ENCODE measurements around the gene RGS6.

The RGS6 gene

DNA sequence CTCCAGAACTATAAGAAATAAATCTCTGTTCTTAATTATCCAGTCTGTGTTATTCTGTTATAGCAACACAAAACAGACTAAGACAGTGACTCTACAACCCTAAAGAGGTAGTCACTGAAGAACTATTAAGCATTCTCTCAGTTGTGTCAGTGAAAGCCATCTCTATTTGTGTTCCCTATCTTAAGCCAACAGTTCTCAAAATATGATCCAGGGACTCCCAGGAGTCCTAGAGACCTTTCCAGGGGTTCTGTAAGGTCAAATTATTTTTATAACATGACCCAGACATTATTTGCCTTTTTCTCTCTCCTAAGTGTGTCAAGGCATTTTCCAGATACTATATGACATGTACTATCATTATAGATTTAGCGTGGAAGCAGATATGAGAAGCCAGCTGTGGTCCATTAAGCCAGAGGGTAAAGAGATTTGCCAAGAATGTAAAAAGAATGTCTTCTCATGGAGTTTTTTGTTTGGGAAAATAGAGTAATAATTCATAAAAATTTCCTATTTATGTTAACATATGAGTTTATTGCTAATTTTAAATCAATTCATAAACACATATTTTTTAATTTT lies 315.8 kb downstream of the RGS6 start:
- DNase-seq (ENCODE audit: low read depth in 2 of 2): no peak

DNA sequence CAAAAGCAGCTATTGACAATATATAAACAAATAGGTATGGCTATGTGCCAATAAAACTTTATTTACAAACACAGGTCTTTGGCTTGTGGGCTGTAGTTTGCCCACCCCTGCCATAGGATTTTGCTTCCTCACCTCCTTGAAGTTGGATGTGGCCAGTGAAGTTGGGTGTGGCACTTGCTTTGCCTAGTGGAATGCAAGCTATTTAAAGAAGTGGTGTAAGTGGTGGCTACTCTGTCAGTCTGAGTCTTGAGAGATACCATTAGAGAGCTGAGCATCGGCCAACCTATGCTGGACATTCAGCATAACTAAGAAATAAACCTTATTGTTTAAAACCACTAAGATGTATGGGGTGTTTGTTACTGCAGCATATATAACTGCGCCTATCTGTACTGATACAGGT lies 321.3 kb downstream of the RGS6 start:
- no peak for DNase-seq (ENCODE audit: low read depth in 2 of 2)

DNA sequence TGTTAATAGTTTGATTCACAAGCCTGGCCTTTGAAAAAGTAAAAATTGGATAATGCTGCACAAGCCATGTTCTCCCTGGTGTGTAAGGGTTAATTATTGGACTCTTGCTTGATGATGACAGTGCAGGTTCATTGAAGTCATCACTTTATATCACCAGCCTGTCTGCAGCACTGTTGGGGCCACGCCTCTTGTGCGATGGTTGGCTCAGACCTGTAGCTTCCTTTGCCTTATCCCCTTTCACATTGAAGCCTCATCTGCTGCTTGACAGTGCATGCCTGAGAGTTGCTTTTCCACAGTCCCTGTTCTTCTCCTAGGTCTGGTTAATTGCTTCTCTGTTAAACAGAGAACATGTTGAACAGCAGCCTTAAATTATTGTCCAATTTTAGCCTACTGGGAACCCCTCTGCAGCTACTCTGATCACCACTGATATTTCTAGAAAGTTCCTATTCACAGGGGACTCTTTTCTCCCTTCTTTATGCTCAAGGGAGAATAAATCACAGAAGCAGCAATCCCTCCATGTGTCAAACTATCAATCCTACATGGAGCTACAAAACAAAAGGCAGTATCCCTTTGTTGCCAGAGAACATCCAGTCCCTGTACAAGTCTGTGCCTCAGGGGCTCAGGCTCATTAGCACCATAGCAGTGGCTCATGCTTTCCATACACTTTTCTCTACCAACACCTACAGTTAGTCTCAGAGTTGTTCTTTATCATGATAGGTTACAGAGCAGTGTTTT lies 322.1 kb downstream of the RGS6 start:
- no peak for DNase-seq (ENCODE audit: low read depth in 2 of 2)

DNA sequence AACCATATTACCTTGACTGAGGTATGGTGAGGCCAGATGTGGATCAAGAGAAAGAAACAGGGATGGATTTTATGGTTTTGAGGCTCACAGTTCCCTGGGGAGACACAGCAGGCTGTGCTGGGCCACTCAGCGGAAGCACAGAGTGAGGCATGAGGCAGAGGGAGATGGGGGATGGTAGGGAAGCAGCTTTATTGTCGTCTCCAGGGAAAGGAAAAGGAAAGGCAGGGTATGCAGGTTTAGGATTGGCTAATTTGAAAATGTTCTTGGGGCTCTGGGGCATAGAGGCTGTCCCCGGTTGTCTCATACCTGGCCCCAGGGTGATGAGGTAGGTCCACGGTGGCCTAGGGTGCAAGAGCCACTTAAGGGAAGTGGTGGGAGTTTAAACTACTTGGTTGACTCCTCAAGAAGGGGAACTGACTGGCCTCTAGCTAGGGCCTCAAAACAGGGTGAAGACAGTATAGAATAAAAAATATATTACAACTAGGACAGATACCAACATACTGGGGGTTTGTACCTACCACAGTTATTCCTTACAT lies 322.8 kb downstream of the RGS6 start:
- DNase-seq (ENCODE audit: low read depth in 2 of 2): no peak

DNA sequence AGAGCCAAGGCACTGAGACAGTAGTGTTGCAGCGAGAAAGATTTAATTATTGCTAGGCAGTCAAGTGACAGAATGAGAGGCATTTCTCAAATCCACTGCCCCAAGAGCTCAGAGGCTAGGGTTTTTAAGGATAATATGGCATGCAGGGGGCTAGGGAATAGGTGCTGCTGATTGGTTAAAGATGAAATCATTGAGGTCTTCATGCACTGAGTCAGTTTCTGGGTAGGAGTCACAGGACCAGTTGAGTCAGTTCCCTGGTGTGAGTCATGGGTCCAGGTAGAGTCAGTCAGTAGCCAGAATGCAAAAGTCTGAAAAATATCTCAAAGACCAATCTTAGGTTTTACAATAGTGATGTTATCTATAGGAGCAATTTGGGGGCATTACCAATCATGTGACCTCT lies 323.8 kb downstream of the RGS6 start:
- no peak for DNase-seq (ENCODE audit: low read depth in 2 of 2)

DNA sequence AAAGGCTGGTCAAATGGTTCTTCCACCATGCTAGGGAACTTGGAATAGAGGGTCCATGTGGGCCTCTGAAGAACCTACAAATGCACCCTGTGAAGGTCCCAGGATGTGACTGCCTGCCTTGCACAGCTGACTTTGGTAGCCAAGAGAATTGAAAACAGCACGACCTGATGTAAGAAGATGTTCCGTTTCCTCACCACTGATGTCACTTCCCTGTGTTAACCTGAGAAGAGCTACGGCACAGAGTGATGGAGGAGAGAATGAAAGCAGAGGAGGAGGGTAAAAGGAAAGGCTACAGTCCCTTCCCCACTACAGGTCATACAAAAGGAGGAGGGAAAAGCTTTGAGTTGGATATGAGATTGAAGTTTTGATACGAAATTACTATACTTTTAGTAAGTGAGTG lies 328.8 kb downstream of the RGS6 start:
- DNase-seq (ENCODE audit: low read depth in 2 of 2): no peak

DNA sequence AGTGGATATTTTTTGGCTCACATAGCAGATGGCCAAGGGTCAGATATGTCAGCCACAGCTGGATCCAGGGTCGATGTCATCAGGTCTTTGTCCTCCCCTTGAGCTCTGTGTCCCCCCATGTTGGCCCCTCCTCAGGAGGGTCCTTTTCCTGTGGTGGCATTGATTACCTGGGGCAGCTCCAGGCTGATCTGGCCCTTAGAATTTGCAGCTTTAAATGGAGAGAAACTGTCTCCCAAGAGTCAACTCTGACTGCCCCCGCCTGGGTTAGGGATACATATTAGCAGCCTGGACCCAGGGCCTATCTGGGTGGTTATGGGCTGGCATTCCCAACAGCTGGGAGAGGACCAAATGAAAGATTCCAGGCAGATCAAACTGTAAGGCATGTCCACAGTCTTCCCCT lies 330.5 kb downstream of the RGS6 start:
- DNase-seq (ENCODE audit: low read depth in 2 of 2): no peak

DNA sequence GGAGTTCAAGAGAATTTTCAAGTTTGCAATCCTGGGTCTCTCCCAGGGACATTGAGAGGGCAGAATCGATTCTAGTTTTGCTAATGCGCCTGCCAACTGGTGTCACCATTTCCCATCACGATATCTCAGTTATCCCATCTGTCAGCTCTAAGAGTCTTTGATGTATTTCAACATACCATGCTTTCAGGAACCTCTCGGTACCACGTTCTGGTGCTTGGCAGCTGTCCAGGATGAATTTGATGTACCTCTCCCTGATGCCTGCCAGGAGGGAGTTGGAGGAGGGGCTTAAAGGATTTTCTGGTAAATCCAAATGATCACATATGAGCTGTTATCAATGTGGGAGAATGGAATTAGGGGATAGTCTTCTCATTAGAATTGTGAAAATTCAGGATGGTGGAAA lies 332.5 kb downstream of the RGS6 start:
- DNase-seq (ENCODE audit: low read depth in 2 of 2): no peak

DNA sequence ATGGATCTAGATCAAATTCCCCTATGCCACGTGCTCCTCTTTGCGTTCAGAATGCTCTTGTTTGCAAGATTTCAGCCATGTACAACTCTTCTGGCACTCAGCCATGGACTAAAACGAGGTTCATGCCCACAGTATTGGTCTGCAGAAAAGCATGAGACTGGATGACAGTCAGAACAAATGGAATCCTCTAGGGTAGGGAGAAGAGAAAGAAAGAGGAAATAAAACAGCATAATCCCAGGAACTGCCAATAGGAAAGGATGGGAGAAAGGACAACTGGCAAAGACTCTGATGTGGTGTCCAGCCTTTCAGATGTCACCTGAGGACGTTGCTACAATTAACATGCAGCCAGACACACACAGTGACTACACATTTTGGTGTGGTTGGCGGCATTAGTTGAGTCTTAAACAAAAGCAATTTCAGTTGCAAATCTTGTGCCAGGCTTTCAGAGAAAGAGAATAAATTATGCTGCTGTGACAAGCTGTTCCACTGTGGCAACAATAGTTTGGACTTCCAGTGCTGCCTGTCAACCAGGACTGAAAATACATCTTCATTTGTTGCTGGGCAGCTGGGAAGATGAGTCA lies 338.0 kb downstream of the RGS6 start:
- DNase-seq (ENCODE audit: low read depth in 2 of 2): no peak

DNA sequence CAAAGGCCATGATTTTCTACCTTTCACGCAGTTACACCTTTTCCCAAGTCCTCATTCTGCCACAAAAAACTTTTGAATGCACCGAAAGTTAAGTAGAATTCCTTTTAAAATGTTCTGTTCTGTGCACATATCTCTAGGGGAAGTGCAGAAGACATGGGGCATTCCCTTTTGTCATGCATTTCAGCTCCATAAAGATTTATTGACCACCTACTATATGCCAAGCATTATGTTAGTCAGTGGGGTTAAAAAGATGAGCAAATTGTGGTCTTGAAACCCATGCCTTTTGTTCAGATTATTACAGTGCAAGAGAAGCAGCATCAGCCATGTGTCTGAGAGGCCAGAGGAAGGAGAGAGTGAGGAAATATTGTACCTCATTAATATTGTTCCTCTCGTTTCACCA lies 338.5 kb downstream of the RGS6 start:
- DNase-seq (ENCODE audit: low read depth in 2 of 2): no peak

DNA sequence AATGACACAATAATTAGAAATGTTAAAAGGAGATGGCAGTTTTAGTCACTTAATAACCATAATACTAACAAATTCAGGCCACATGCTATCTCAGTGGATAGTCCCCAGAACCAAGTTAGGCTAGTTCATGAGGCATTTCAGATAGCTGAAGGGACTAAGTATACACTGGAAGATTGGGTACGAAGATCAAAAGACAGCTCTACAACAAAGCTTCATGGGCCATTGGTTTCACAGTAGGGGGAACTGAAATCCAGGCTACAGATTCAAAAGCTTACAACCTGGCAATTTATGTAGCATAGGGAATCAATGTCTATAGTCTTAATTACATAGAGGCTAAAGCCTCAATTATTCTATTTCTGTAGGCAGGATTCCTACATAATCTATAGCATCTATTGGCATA lies 343.0 kb downstream of the RGS6 start:
- DNase-seq (ENCODE audit: low read depth in 2 of 2): no peak

DNA sequence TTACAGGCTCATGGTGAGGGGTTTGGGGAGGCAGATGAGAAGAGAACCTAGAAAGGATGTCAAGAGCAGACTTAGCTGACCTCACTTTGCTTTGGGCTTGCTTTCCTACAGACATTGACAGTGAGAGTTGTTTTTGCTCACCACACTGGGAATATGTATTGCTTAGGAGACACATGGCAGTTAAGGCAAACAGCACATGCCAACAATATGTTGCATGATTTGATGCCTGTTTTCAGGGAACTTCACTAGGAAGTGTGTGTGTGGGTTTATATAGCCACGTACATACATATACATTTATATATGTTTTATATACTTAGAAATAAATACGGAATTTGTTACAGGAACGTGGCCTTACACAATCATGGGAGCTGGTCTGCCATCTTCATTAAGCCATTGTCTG lies 346.1 kb downstream of the RGS6 start:
- no peak for DNase-seq (ENCODE audit: low read depth in 2 of 2)

DNA sequence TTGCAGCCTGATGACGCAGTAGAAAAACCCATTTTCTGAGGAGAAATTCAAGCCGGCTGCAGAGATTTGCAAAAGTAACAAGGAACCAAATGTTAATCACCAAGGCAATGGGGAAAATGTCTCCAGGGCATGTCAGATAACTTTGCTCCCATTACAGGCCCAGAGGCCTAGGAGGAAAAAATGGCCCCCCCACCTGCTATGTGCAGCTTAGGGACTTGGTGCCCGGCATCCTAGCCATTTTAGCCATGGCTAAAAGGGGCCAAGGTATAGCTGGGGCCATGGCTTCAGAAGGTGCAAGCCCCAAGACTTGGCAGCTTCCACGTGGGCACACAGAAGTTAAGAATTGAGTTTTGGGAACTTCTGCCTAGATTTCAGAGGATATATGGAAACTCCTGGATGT lies 351.9 kb downstream of the RGS6 start:
- DNase-seq (ENCODE audit: low read depth in 2 of 2): no peak

DNA sequence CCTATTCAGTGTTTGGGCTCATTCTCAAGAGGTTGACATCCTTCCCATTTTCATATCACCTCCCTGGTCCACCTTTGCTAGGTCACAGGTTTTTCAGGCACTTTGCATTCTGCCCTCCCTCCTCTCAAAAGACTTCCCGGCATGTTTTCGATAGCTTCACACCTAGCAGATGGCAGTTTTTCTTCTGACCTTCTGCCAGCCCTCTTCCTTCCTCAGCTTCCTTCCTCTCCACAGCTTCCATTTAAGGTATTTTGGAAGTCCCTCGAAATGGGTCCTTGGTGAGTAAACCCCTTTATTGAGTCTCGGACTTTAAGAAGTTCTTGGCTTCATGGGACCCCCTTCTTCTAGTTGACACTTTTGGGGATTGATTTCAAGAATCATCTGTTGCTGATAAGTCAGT lies 358.0 kb downstream of the RGS6 start:
- DNase-seq (ENCODE audit: low read depth in 2 of 2): no peak

DNA sequence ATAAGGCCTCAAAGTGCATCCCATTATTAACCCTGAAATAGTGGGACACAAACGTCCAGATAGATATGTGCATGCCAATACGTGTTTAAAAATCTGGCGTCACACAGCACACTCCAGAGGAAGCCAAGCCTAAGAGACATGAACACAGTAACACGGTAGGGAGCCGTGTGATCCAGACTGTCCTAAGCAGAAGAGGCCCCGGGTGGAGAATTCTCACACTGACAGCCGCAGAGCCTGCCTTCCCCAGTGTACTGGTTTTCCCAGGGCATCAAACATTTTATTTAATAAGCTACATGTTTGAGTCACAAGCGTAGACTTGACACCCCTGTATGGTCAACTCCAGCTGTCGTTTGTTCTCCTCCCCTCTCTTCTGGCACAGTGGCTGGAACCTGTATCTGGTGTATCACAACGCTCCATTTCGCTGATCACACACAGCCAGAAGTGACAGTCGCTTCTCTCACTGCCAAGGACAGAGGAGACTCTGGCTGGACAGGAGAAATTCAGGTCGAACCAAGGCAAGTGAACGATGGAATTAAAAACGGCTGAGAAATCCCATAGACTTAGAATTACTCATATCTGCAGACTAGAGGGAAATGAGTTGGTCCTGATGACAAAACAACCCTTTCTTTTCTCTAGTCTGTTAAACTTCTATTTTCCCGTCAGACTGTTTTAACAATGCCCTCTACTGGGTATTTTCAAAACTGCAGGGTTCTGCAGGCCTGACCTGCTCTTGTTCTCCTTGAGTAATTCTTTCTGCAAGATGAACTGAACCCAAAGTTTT lies 359.9 kb downstream of the RGS6 start:
- DNase-seq (ENCODE audit: low read depth in 2 of 2): peak in 1 of 2 donors; percentile 1

DNA sequence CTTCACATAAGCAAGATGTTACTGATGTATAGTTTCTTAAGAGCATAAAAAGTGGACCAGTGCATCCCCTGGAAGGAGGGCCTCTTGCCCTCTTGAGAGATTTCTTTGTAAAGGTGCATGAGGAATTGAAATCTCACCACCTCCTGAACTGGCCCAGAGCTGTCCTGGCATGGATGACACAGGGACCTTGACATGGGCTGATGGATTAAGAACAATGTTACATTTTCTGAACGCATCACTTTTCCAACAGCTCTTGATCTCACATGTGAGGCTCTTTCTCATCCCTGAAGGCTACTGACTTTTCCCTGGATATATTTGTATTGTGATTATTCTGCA lies 360.4 kb downstream of the RGS6 start:
- DNase-seq (ENCODE audit: low read depth in 2 of 2): no peak

DNA sequence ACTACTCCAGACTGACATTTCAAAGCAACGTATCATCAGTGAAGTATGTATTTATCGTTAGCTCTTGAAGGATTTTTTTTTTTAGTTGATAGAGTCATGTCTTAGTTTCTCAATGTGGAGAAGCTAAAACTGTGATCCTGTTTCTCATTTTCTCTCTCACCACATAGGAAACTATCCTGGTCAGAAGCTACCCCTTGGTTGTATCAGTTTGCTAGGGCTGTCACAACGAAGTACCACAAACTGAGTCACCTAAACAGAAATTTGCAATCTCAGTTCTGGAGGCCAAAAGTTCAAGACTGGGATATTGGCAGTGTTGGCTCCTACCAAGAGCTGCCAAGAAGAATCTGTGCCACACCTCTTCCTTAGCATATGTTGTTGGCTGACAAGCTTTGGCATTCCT lies 369.1 kb downstream of the RGS6 start:
- DNase-seq (ENCODE audit: low read depth in 2 of 2): no peak

DNA sequence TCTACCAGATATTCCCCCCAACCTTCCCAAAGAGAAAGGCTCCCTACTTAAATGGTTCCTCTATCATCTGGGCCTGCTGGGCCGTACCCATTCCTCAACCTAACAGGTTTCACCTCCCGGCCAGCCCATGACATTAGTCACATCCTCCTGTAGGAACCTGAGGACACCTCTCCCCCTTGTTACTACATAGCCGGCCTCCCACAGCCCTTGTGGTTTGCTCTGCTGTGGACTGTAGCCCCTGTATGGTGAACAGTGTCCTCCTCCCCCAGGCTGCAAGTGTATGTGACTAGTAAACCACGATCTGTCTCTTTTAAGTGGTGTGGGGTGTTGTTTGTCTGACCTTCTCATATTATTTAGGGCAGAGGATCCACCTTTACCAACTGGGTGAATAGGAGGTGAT lies 371.7 kb downstream of the RGS6 start:
- no peak for DNase-seq (ENCODE audit: low read depth in 2 of 2)

DNA sequence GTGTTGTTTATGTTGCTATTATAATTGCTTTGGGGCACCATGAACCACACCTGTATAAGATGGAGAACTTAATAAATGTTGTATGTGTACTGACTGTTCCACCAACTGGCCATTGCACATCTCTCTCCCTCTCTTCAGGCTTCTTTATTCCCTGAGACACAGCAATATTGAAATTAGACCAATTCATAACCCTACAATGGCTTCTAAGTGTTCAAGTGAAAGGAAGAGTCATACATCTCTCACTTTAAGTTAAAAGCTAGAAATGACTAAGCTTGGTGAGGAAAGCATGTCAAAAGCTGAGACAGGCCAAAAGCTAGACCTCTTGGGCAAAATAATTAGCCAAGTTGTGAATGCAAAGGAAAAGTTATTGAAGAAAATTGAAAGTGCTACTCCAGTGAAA lies 373.3 kb downstream of the RGS6 start:
- no peak for DNase-seq (ENCODE audit: low read depth in 2 of 2)

DNA sequence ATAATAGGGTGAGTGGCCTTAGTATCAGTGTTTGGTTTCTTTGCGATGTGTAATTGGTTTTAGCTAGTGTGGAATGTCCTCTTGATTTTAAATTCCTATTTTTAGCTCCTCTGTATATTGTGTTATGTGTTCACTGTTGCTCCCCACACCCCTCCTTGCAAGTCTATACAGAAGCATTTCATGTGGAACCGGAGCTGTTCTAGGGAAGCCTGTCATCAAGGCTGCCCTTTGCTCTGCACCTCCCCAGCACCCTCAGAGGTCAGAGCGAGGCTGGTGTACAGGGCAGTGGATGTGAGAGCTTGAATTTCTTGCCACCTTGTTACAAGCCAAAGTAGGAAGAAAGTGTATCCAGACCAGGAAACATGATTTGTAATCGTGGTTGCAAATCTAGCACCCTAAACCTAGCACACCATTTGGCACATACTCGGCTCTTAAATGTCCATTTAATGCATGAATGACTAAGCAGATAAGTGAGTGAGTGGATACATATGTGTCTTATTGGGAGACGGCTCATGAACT lies 376.8 kb downstream of the RGS6 start:
- DNase-seq (ENCODE audit: low read depth in 2 of 2): no peak

DNA sequence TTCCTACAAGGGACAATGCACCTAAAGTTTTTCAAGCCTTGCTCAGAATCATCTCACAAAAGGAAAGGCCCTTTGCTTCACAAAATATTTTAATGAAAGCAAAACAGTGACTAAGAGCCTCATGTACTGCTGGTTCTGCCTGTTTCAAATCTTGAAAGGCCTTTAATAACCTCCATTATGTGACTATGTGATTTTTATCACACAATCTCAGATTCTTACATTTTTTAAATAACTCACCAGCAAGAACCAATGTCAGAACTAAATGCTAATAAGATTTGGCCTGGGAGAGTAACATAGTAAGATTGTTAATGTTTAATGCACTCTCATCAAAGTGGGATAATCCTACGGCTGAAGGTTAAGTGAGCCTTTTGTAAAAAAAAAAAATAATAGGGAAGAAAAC lies 378.9 kb downstream of the RGS6 start:
- no peak for DNase-seq (ENCODE audit: low read depth in 2 of 2)

DNA sequence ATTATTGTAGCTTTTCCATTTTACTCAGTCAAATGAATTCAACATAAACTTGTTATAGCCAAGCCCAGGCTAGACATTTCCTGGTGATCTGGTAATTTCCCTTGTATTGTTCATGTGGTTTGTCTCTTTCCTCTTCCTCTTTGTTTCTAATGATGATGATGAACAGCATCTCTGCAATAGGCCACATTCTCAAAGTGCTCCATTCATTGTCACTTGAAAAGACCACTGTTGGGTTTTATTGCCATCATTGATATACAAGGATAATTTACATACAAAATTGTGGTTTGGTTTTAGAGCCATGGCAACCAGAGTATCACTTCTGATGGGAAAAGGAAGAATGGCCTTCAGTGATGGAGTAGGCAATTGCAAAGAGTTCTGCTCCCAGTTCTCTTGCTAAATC lies 379.3 kb downstream of the RGS6 start:
- no peak for DNase-seq (ENCODE audit: low read depth in 2 of 2)
